IPS-18c (cell line): Measurements from ENCODE around the gene PRDM5.
"Not testable (repeated sequence)": the region's sequence is repeated elsewhere in the genome, so short reads cannot be mapped to it uniquely, and the experiment has no call there.

Experiments used
- H3K4me3 ChIP-seq: 2 replicates; pipeline ENCODE4 v1.7.0; 2013; ENCODE audit warnings: low read depth, mild to moderate bottlenecking, low read length, moderate library complexity; ENCODE audit not compliant: insufficient read depth
- H3K9me3 ChIP-seq: one replicate; pipeline ENCODE4 v1.6.1; 2013; ENCODE audit warnings: mild to moderate bottlenecking, low read length, moderate library complexity; ENCODE audit not compliant: control insufficient read depth, insufficient read depth

PRDM5 gene

DNA sequence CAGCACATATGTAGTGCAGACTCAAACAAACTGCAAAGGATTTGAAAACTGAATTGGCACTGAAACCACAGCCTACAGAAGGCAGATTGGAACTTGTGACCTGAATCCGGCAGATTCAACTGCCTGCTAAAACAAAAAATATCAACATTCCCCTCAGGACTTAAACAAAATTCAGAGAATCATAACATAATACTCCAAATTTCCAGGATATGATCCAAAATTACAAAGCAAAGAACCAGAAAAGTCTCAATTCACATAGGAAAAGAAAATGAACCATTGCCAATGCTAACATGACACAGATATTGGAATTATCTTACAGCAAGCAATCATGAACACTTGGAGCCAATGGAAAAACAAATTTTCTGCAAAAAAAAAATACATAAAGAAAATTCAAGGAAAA lies 250.4 kb downstream of the PRDM5 start:
- no peaks in the 10 kb centered on the region for H3K9me3 ChIP-seq

GRCh38 chr4:120671538-120671937 lies 251.0 kb downstream of the PRDM5 start:
- no peaks in the 10 kb centered on the region for H3K9me3 ChIP-seq
- no peak overlapping the region for H3K4me3 ChIP-seq

More for the DNA sequence above, 250.4 kb downstream of the PRDM5 start:
- no peak overlapping the region for H3K4me3 ChIP-seq

DNA sequence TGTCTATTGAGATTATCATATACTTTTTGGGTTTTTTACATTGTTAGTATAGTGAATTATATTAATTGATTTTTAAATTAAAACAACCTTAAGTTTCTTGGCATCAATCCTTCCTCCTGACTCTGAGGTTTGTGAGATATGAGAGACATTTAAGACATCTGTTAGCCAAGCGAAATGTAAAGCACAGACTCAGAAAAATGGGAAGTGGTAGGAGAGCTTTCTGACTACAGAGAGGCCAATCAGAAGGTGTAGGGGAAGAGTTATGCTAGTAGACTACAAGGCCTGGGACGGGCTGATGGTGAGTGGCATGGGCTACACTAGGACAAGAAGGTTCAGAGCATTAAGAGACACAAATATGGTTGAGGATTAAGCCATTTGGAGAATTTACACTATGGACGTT lies 255.4 kb downstream of the PRDM5 start:
- no peak overlapping the region for H3K4me3 ChIP-seq
- H3K9me3 ChIP-seq: no peaks in the 10 kb centered on the region

- Histone ChIP-seq H3K4me3 (no peak overlapping the region), H3K9me3 (no peaks in the 10 kb centered on the region)
Measured at GRCh38 chr4:120664851-120665250, 257.7 kb downstream of the PRDM5 start.

DNA sequence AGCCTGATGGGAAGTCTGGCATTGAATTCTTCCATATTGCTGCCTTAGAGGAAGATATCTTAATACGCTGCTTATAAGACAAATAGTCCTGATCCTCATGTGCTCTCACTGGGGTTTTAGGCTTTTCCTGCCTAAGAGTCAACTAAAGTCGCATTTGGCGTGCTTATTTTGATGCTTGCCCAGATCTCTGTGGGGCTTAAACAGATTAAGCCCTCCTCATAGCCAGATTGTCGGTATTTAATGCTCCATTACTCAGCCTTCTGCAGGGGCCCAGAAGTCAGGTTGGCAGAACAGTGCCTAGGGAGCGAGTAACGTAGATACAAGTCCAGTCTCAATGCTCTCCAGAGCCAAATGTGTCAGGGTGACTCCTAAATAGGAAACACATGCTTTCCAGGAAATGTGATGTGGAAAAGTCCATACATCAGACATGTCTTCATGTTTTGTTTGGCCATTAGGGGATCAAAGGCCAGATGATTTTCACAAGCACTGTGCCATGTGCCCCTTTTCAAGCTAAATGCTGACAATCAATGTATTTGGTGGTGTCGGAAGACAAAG lies 262.8 kb downstream of the PRDM5 start:
- Histone ChIP-seq H3K4me3 (no peak overlapping the region), H3K9me3 (no peaks in the 10 kb centered on the region)

DNA sequence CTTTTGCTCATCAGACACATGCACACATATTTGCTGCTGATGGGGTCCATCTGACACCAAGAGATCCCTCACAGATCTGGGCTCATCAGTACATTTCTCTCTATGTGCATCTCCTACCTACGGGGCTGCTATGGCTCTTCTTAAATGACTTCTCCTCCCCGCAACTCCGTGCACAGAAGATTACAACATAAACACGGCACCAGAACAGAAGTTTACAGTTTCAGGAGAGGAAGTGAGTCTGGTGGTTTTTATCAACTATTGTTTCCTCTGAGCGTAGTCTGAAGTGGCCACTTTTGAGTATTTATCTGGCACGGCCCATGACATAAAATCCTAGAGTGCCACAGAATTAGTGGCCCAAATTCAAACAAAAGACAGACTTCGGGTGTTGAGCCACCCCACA lies 263.8 kb downstream of the PRDM5 start:
- Histone ChIP-seq H3K4me3 (no peak overlapping the region), H3K9me3 (no peaks in the 10 kb centered on the region)

GRCh38 chr4:120653804-120654573 lies 268.5 kb downstream of the PRDM5 start:
- Histone ChIP-seq H3K4me3 (no peak overlapping the region), H3K9me3 (no peaks in the 10 kb centered on the region)

- not testable (repeated sequence) for H3K4me3 ChIP-seq, H3K9me3 ChIP-seq
Measured at GRCh38 chr4:120648336-120648735, 274.2 kb downstream of the PRDM5 start.
